ENCODE data around the gene UPF3A. TPM values are rescaled to one million over a fixed set of nuclear protein-coding genes. Genes with fewer than 3 reads are reported as not detected.
"Not testable (repeated sequence)": the region's sequence is repeated elsewhere in the genome, so short reads cannot be mapped to it uniquely, and the experiment has no call there.

The UPF3A gene
- total RNA-seq, 1 donor from 2014 or later = 79.8 TPM

DNA sequence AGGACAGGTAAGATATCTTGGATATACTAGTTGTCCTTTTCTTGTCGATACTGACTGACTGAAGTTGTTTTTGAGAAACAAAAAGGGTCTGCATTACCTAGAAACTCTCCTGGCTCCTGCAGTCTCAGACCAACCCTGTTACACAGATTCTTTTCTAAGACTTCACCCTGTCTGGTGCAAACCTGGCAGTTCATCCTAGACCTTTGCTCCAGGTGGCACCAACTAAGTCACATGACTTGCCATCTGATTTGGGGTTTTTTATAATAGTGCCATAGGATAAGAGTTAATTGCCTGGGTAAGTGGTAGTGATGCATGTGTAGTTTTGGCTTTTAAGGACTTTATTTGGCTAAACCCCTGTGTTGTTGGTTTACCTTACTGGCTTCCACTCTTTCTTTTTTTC lies 47.2 kb downstream of the UPF3A start:
- Histone ChIP-seq H3K36me3 (peaks cover 22 to 38% of the 10 kb centered on the region in 2 donors), H3K27ac (no peak overlapping the region), H3K27me3 (no peaks in the 10 kb centered on the region), H3K4me3 (no peak overlapping the region), H3K9me3 (no peaks in the 10 kb centered on the region), H3K4me1 (no peaks in the 10 kb centered on the region)
- TF ChIP-seq, protein P1, sequence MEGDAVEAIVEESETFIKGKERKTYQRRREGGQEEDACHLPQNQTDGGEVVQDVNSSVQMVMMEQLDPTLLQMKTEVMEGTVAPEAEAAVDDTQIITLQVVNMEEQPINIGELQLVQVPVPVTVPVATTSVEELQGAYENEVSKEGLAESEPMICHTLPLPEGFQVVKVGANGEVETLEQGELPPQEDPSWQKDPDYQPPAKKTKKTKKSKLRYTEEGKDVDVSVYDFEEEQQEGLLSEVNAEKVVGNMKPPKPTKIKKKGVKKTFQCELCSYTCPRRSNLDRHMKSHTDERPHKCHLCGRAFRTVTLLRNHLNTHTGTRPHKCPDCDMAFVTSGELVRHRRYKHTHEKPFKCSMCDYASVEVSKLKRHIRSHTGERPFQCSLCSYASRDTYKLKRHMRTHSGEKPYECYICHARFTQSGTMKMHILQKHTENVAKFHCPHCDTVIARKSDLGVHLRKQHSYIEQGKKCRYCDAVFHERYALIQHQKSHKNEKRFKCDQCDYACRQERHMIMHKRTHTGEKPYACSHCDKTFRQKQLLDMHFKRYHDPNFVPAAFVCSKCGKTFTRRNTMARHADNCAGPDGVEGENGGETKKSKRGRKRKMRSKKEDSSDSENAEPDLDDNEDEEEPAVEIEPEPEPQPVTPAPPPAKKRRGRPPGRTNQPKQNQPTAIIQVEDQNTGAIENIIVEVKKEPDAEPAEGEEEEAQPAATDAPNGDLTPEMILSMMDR (IDR thresholded peaks at IDR 0.05) = no peak
- intact Hi-C loops (cut with DNase I) = no loop called here
- DNase-seq (ENCODE audit: low spot score in 2 of 2) = no peak

DNA sequence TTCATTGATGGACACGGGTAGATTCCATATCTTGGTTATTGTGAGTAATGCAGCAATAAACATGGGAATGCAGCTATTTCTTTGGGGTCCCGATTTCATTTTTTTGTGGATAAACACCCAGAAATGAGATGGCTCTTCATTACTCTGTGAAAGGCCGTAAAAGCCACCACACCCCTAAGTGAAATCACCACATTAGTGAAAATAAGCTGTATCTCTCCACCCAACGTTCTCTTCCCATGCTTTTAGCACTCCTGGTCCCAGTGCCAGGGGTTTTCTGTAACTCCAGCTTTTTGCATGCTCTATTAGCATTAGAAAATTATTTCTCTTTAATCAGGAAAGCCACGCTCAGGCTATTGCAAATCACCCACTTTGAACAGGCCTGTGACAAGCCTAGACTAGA lies 48.7 kb downstream of the UPF3A start:
- no peaks in the 10 kb centered on the region for H3K9me3 ChIP-seq
- H3K36me3 ChIP-seq = peaks cover 7 to 23% of the 10 kb centered on the region in 2 donors
- no peak overlapping the region for H3K4me3 ChIP-seq
- H3K27me3 ChIP-seq = no peaks in the 10 kb centered on the region
- no peak overlapping the region for H3K27ac ChIP-seq
- intact Hi-C loops (cut with DNase I) = no loop called here
- no peaks in the 10 kb centered on the region for H3K4me1 ChIP-seq
- TF ChIP-seq, protein P1 (IDR thresholded peaks at IDR 0.05) = no peak
- DNase-seq (ENCODE audit: low spot score in 2 of 2) = no peak

DNA sequence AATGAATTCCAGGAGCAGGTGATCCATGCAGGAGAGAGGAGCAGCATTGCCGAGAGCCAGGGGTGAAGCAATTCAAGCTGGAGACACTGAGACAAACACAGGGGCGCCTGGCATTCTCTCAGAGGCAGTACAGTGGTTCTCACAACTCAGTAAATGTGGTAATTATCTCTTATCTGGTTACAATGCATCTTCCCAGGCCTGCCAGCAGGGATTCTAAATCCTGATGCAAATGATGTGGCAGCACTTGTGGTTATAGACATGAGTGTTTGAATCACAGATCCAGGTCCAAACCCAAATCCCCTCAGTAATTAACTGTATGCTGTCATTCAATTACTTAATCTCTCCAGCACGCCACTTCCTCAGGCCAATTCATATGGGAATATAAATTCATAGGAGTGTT lies 52.5 kb downstream of the UPF3A start:
- H3K4me3 ChIP-seq; H3K4me1 ChIP-seq; H3K27ac ChIP-seq; intact Hi-C loops (cut with DNase I); H3K27me3 ChIP-seq; H3K9me3 ChIP-seq; DNase-seq (ENCODE audit: low spot score in 2 of 2); H3K36me3 ChIP-seq: not testable (repeated sequence)

DNA sequence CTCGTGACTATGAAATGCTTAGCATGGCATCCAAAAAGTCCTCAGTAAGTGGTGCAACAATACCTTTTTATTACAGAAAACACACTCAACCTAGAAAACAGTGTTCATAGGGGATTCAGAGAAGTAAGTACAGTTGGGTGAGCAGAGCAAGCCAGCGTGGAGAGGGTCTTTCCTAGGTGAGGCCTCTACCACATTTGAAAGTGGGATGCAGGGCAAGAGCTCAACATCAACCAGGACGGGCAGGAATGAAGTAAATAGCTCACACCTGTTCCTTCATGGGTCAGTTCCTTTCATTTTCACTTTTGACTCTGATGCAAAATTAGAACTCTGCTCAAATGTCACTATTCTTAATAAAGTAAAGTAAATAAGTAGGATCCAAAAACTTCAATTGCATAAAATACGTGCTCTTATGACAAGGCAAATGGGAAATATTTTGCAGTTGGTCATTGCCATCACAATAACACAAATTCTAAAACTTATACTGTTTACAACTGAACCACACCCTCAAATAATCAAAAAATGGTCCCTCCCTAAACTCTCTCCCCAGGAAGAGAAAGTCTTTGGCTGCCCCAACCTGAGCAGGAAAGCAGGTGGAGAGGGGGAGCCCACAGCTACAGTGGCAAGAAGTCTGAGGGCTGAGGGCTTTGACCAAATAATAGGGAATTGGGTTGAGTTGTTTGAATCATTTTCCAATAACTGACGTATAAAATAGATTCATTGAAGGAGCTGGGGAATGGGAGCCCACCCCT lies 53.1 kb downstream of the UPF3A start:
- H3K27ac ChIP-seq = no peak overlapping the region
- H3K4me3 ChIP-seq = no peak overlapping the region

DNA sequence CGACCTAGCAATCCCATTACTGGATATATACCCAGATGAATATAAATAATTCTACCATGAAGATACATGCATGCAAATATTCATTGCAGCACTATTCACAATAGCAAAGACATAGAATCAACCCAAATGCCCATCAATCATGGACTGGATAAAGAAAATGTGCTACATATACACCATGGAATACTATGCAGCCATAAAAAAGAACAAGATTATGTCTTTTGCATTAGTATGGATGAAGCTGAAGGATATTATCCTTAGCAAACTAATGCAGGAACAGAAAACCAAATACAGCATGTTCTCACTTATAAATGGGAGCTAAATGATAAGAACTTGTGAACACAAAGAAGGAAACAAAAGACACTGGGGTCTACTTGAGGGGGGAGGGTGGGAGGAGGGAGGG lies 55.1 kb downstream of the UPF3A start:
- H3K4me1 ChIP-seq; intact Hi-C loops (cut with DNase I); H3K27ac ChIP-seq; H3K9me3 ChIP-seq; H3K4me3 ChIP-seq; DNase-seq (ENCODE audit: low spot score in 2 of 2); H3K36me3 ChIP-seq; H3K27me3 ChIP-seq: not testable (repeated sequence)

More for the DNA sequence above, 53.1 kb downstream of the UPF3A start:
- H3K4me1 ChIP-seq = no peaks in the 10 kb centered on the region
- TF ChIP-seq, protein P1 (IDR thresholded peaks at IDR 0.05) = no peak
- no peaks in the 10 kb centered on the region for H3K27me3 ChIP-seq
- H3K36me3 ChIP-seq = no peaks in the 10 kb centered on the region
- intact Hi-C loops (cut with DNase I) = no loop called here
- H3K9me3 ChIP-seq = no peaks in the 10 kb centered on the region
- no peak for DNase-seq (ENCODE audit: low spot score in 2 of 2)

DNA sequence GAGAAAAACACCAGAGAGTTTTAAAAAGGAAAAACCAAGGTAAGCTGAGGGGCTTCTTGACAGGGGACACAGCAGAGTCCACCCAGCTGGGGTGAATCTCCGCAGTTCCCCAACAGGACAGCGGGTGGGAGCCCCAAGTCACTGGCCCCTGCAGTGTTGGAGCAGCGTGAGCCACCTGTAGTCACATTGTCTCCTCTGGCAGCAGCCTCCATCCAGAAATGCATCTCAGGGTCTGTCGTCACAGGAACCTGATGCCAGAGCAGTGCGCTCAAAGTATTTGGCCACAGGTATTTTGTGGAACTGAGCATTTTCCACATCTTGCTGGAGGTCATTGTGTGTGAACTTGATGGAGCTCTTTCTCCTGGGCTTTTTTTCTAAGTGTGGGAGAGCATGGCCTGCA lies 57.6 kb downstream of the UPF3A start:
- Histone ChIP-seq H3K27me3 (no peaks in the 10 kb centered on the region), H3K27ac (no peak overlapping the region), H3K9me3 (no peaks in the 10 kb centered on the region), H3K4me3 (no peak overlapping the region), H3K36me3 (no peaks in the 10 kb centered on the region), H3K4me1 (no peaks in the 10 kb centered on the region)
- DNase-seq (ENCODE audit: low spot score in 2 of 2) = no peak
- TF ChIP-seq, protein P1 (IDR thresholded peaks at IDR 0.05) = no peak
- intact Hi-C loops (cut with DNase I) = no loop called here

Data from ascending aorta (tissue), 2 donors.